Spinal cord (tissue), 10 donors: ENCODE data around the gene CARHSP1. TPM values are rescaled to one million over a fixed set of nuclear protein-coding genes. Genes with fewer than 3 reads are reported as not detected.
A peak's percentile ranks its signal among the peaks of the same experiment; 100 is the strongest.
"Not testable (repeated sequence)": the region's sequence is repeated elsewhere in the genome, so short reads cannot be mapped to it uniquely, and the experiment has no call there.

ENCODE experiments used
- DNase-seq, 6 donors: peaks; one replicate each; pipeline versions ENCODE4 v3.0.0 to v3.0.0-alpha.2; 2013 to 2015; ENCODE audit warnings: low spot score in 6 of 6, low read depth in 4 of 6
- H3K27ac ChIP-seq: one replicate; pipeline ENCODE4 v1.5.1; 2013; ENCODE audit warnings: low read depth, low read length, control low read depth
- H3K27me3 ChIP-seq: one replicate; pipeline ENCODE4 v1.6.1; 2013; ENCODE audit warnings: low read length; ENCODE audit not compliant: control insufficient read depth, insufficient read depth
- H3K36me3 ChIP-seq: one replicate; pipeline ENCODE4 v1.6.1; 2013; ENCODE audit warnings: low read length; ENCODE audit not compliant: control insufficient read depth, insufficient read depth
- H3K4me1 ChIP-seq: one replicate; pipeline ENCODE4 v1.6.1; 2013; ENCODE audit warnings: low read length; ENCODE audit not compliant: control insufficient read depth, insufficient read depth
- H3K4me3 ChIP-seq: one replicate; pipeline ENCODE4 v1.5.1; 2013; ENCODE audit warnings: low read depth, low read length, control low read depth
- H3K9me3 ChIP-seq: one replicate; pipeline ENCODE4 v1.6.1; 2013; ENCODE audit warnings: low read length; ENCODE audit not compliant: control insufficient read depth, insufficient read depth
- WGBS: methylation state at CpG from one replicate; pipeline ENCODE4 v1.1.5; 2013; ENCODE audit warnings: missing lambda C conversion rate; ENCODE audit not compliant: insufficient coverage; 5-methylcytosine and 5-hydroxymethylcytosine counted together
- polyA plus RNA-seq, 2 donors: library from polyadenylated mRNA; unstranded; fragments of 120-200 nt; gene quantifications; one replicate each; pipeline ENCODE4 v1.2.1, GENCODE V29; 2013; ENCODE audit not compliant: insufficient read length in 2 of 2
- total RNA-seq, 2 donors: library from RNA; depleted of rRNA in 1 of 2; stranded (reverse); fragments of 120-200 nt in 1 of 2; fragments of >200 nt in 1 of 2; gene quantifications; one replicate each; pipeline versions ENCODE4 v1.2.3 to v1.2.4, GENCODE V29; 2013 to 2014
- donor health status: healthy.

Gene CARHSP1
- total and polyA plus RNA-seq, 4 donors, result 42.0 to 95.8 (median 75.1) TPM

DNA sequence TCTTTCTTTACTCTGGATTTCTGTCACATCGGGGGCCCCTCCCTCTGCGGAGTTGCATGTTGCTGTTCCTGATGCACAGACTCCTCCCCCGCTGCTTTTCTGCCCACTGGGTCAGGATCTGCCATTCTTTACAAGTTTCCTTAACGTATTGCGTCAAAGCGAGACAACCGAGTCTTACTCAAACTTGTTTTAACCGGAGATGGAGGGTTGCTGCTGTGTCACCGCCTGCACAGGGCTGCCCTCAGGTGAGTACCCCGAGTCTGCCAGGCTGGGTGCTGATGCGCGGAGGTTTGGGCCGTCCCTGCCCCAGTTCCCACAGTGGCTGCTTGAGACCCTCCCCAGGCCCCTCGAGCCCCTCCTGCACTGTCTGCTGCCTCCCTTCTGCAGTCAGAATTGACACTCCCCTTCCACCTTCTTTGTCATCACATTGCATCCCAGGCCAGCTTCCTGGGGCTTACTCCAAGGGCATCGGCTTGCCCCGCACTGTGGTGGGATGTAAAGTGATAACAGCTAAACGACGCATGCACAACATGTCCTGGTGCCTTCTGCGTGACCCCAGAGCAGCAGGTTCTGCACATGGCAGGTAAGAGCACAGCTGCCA lies 19.3 kb downstream of the CARHSP1 start:
- H3K27ac ChIP-seq, result no peak overlapping the region
- WGBS, result 78% methylated on average over 16 of the region's 19 CpGs
- DNase-seq, result no peak
- peaks cover 64% of the 10 kb centered on the region for H3K36me3 ChIP-seq
- H3K9me3 ChIP-seq, result no peaks in the 10 kb centered on the region
- H3K27me3 ChIP-seq, result no peaks in the 10 kb centered on the region
- H3K4me1 ChIP-seq, result peaks cover 3% of the 10 kb centered on the region
- no peak overlapping the region for H3K4me3 ChIP-seq

DNA sequence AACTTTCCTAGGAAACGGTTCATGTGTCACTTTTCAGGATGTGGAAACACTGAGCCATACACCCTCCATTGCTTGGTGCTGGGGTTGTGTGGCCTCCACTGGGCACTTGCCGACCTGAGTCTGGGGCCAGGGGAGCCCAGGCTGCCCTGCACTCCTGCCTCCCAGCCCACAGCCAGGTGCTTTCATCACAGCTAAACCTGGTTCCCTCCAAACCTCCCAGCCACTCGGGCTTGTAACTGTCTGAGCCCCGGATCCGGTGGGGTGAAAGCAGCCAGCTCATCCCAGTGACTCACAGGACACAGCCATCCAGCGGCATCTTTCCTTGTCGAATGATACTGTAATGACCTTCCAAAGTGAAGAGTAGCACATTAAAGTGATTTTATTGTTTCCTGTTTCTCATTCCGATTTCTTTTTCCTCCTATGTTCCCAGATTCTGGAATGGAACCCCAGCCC lies 19.8 kb downstream of the CARHSP1 start:
- Histone ChIP-seq H3K9me3 (no peaks in the 10 kb centered on the region), H3K4me3 (no peak overlapping the region), H3K27ac (no peak overlapping the region), H3K27me3 (no peaks in the 10 kb centered on the region), H3K4me1 (peaks cover 3% of the 10 kb centered on the region), H3K36me3 (peaks cover 60% of the 10 kb centered on the region)
- 91% methylated on average over 4 of the region's 8 CpGs for WGBS
- DNase-seq, result no peak

- no peaks in the 10 kb centered on the region for H3K9me3 ChIP-seq
- no peak overlapping the region for H3K4me3 ChIP-seq
- DNase-seq, result no peak
- WGBS, result 91% methylated on average over 23 of the region's 26 CpGs
- peaks cover 3% of the 10 kb centered on the region for H3K4me1 ChIP-seq
- H3K36me3 ChIP-seq, result peaks cover 56% of the 10 kb centered on the region
- no peak overlapping the region for H3K27ac ChIP-seq
- no peaks in the 10 kb centered on the region for H3K27me3 ChIP-seq
These were observed 20.4 kb downstream of the CARHSP1 start for GRCh38 chr16:8848231-8848938.

- WGBS, result 89% methylated on average over 15 of the region's 15 CpGs
- peaks cover 52% of the 10 kb centered on the region for H3K36me3 ChIP-seq
- peaks cover 3% of the 10 kb centered on the region for H3K4me1 ChIP-seq
- no peaks in the 10 kb centered on the region for H3K27me3 ChIP-seq
- no peak overlapping the region for H3K27ac ChIP-seq
- H3K4me3 ChIP-seq, result no peak overlapping the region
- no peak for DNase-seq
- no peaks in the 10 kb centered on the region for H3K9me3 ChIP-seq
These were observed 21.2 kb downstream of the CARHSP1 start for GRCh38 chr16:8847623-8848022.

- Histone ChIP-seq H3K9me3 (no peaks in the 10 kb centered on the region), H3K27me3 (no peaks in the 10 kb centered on the region), H3K27ac (no peak overlapping the region), H3K4me3 (no peak overlapping the region), H3K36me3 (peaks cover 47% of the 10 kb centered on the region), H3K4me1 (peaks cover 3% of the 10 kb centered on the region)
- DNase-seq, result peak in 1 of 6 donors; percentile 84
- WGBS, result 63% methylated on average over 8 of the region's 13 CpGs
These were observed 21.7 kb downstream of the CARHSP1 start for GRCh38 chr16:8847145-8847544.

DNA sequence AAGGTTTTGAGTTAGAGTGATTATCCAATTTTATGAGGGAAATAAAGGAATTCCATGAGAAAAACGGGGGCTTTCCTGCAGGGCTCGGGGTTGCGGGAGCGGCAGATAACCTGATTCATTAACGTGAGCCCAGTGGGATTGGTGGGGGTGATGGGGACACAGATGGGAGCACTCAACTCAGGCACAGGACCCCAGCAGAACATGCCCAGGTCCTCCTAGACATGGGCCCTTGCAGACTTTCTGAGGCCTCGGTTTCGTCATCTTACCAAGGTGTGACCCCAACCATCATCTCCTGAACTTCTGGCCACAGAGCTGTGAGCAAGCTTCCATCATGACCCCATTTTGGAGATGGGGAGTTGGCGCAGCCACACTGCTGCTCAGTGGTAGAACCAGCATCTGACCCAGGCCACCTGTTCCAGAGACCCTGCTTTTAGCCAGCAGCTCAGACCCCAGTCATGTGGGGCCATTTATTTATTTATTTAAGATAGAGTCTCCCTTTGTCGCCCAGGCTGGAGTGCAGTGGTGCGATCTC lies 22.3 kb downstream of the CARHSP1 start:
- 81% methylated on average over 7 of the region's 10 CpGs for WGBS
- peaks cover 40% of the 10 kb centered on the region for H3K36me3 ChIP-seq

DNA sequence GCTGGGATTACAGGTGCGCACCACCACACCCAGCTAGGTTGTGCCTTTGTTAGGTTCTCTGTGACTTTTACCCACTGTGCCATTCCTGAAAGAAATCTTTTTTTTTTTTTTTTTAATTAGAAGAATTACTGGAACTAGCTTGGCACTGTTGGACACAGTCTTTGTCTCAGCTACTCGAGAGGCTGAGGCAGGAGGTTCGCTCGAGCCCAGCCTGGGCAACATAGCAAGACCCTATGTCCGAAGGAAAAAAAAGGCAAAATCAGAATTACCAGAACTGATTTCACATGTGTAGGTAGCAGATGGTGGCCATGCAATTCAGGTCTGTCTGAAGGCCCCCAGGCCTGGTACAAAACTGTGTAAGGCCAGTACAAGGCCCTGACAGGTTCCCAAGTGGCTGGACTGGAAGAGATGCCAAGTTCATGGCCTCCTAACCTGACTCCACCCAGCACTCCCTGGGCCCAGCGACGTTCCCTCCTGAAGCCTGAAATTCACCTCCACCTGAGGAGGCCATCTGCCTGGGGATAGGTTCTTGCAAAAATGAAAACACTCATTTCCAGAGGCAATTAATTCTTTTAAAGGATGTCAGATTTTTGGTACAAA lies 23.0 kb downstream of the CARHSP1 start:
- no peak overlapping the region for H3K27ac ChIP-seq
- H3K36me3 ChIP-seq, result peaks cover 33% of the 10 kb centered on the region
- WGBS, result 98% methylated on average over 4 of the region's 7 CpGs
- no peaks in the 10 kb centered on the region for H3K9me3 ChIP-seq
- peaks cover 3% of the 10 kb centered on the region for H3K4me1 ChIP-seq
- DNase-seq, result no peak
- no peaks in the 10 kb centered on the region for H3K27me3 ChIP-seq
- no peak overlapping the region for H3K4me3 ChIP-seq

More for the DNA sequence above, 22.3 kb downstream of the CARHSP1 start:
- no peak overlapping the region for H3K4me3 ChIP-seq
- H3K27me3 ChIP-seq, result no peaks in the 10 kb centered on the region
- no peak overlapping the region for H3K27ac ChIP-seq
- peaks cover 3% of the 10 kb centered on the region for H3K4me1 ChIP-seq
- no peak for DNase-seq
- no peaks in the 10 kb centered on the region for H3K9me3 ChIP-seq

- H3K4me3 ChIP-seq, H3K27ac ChIP-seq, H3K4me1 ChIP-seq, H3K27me3 ChIP-seq, H3K36me3 ChIP-seq, H3K9me3 ChIP-seq, DNase-seq: not testable (repeated sequence)
- WGBS, result 98% methylated on average over 6 of the region's 12 CpGs
These were observed 25.5 kb downstream of the CARHSP1 start for GRCh38 chr16:8843296-8843695.

GRCh38 chr16:8842016-8842415 lies 26.8 kb downstream of the CARHSP1 start:
- H3K27me3 ChIP-seq, DNase-seq, H3K27ac ChIP-seq, H3K36me3 ChIP-seq, H3K9me3 ChIP-seq, H3K4me3 ChIP-seq, H3K4me1 ChIP-seq: not testable (repeated sequence)
- WGBS, result 91% methylated on average over 3 of the region's 4 CpGs
